ENCODE measurements around the gene TCOF1. TPM values are rescaled to one million over a fixed set of nuclear protein-coding genes. Genes with fewer than 3 reads are reported as not detected.

The TCOF1 gene
- total RNA-seq, 1 donor from 2014 or later = 47.5 TPM

DNA sequence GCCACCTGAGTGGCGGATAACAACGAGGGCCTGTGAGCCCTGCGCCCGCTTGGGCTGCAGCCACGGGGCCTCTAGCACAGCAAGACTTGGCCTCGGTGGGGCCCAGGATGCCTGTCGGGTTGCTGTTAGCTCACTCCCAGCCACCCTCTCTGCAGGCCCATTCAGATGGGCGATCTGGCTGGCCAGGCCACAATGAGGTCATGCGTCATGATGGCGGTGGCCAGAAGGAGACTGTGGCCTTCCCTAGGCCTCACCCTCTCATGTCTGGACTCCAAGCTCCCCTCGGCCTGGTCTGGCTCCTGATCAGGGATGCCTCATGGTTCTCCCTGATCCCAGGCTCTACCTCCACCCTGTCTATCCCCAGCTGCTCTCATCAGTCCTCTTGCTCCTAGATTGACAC, 19.0 kb upstream of the TCOF1 start:
- no peaks in the 10 kb centered on the region for H3K36me3 ChIP-seq (ENCODE audit: insufficient read depth, low read length)
- no peak overlapping the region for H3K27ac ChIP-seq (ENCODE audit: low read depth, low read length)
- Mint-ChIP-seq H3K36me3 (ENCODE audit: low read depth, unreplicated experiment) (peaks cover 3% of the 10 kb centered on the region), H3K27ac (ENCODE audit: unreplicated experiment) (no peak overlapping the region), H3K27me3 (ENCODE audit: low read depth, unreplicated experiment) (peaks cover 4% of the 10 kb centered on the region), H3K4me1 (ENCODE audit: low read depth, unreplicated experiment) (peaks cover 11% of the 10 kb centered on the region), H3K4me3 (ENCODE audit: unreplicated experiment) (no peak overlapping the region), H3K9me3 (ENCODE audit: unreplicated experiment) (no peaks in the 10 kb centered on the region)
- no peak overlapping the region for H3K9ac ChIP-seq (ENCODE audit: low read length)
- no peaks in the 10 kb centered on the region for H3K4me1 ChIP-seq (ENCODE audit: insufficient read depth, low read length)
- H3K4me3 ChIP-seq (ENCODE audit: insufficient read depth, low read depth, low read length) = no peak overlapping the region
- H3K9me3 ChIP-seq (ENCODE audit: insufficient read depth, low read depth, low read length) = no peaks in the 10 kb centered on the region
- DNase-seq (ENCODE audit: low read depth) = no peak
- H4K20me1 ChIP-seq (ENCODE audit: insufficient read depth, low read length) = no peaks in the 10 kb centered on the region
- no peaks in the 10 kb centered on the region for H3K27me3 ChIP-seq (ENCODE audit: insufficient read depth, low read length)
- H2AFZ ChIP-seq (ENCODE audit: low read depth, low read length) = no peak overlapping the region
- H3K4me2 ChIP-seq (ENCODE audit: low read length) = no peak overlapping the region
- no peaks in the 10 kb centered on the region for H3K79me2 ChIP-seq (ENCODE audit: insufficient read depth, low read length)
- no peak for FAIRE-seq
- TF ChIP-seq, protein P1, sequence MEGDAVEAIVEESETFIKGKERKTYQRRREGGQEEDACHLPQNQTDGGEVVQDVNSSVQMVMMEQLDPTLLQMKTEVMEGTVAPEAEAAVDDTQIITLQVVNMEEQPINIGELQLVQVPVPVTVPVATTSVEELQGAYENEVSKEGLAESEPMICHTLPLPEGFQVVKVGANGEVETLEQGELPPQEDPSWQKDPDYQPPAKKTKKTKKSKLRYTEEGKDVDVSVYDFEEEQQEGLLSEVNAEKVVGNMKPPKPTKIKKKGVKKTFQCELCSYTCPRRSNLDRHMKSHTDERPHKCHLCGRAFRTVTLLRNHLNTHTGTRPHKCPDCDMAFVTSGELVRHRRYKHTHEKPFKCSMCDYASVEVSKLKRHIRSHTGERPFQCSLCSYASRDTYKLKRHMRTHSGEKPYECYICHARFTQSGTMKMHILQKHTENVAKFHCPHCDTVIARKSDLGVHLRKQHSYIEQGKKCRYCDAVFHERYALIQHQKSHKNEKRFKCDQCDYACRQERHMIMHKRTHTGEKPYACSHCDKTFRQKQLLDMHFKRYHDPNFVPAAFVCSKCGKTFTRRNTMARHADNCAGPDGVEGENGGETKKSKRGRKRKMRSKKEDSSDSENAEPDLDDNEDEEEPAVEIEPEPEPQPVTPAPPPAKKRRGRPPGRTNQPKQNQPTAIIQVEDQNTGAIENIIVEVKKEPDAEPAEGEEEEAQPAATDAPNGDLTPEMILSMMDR (IDR thresholded peaks at IDR 0.05; ENCODE audit: insufficient read depth, low read depth, low read length) = no peak
- no peak for TF ChIP-seq EZH2 (IDR thresholded peaks at IDR 0.05; ENCODE audit: insufficient read depth, low read length)

DNA sequence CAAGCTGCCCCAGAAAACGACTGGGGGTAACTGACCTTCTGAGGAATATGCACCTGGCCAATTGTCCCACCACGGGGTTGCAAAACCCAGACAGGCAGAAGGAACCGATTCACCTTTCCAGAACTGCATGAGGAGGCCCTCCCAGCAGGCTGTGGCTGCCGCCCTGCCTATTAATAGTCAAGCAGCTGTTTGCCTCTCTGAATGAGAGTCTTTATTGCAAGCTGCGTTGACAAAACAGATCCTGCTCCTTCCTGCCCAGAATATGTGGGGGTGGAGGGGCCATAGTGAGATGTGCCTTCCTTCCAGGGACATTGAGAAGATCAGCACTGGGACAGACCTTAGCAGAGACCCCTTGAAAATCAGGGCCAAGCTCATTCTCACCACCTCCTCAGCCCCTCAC, 18.3 kb upstream of the TCOF1 start:
- Mint-ChIP-seq H3K4me1 (ENCODE audit: low read depth, unreplicated experiment) (peaks cover 11% of the 10 kb centered on the region), H3K27ac (ENCODE audit: unreplicated experiment) (no peak overlapping the region), H3K9me3 (ENCODE audit: unreplicated experiment) (no peaks in the 10 kb centered on the region), H3K36me3 (ENCODE audit: low read depth, unreplicated experiment) (peaks cover 3% of the 10 kb centered on the region), H3K27me3 (ENCODE audit: low read depth, unreplicated experiment) (peaks cover 4% of the 10 kb centered on the region), H3K4me3 (ENCODE audit: unreplicated experiment) (no peak overlapping the region)
- Histone ChIP-seq H3K9ac (ENCODE audit: low read length) (no peak overlapping the region), H3K4me2 (ENCODE audit: low read length) (no peak overlapping the region), H3K9me3 (ENCODE audit: insufficient read depth, low read depth, low read length) (no peaks in the 10 kb centered on the region), H3K79me2 (ENCODE audit: insufficient read depth, low read length) (no peaks in the 10 kb centered on the region), H3K36me3 (ENCODE audit: insufficient read depth, low read length) (no peaks in the 10 kb centered on the region), H2AFZ (ENCODE audit: low read depth, low read length) (no peak overlapping the region), H4K20me1 (ENCODE audit: insufficient read depth, low read length) (no peaks in the 10 kb centered on the region), H3K27ac (ENCODE audit: low read depth, low read length) (no peak overlapping the region), H3K4me3 (ENCODE audit: insufficient read depth, low read depth, low read length) (no peak overlapping the region), H3K4me1 (ENCODE audit: insufficient read depth, low read length) (no peaks in the 10 kb centered on the region), H3K27me3 (ENCODE audit: insufficient read depth, low read length) (no peaks in the 10 kb centered on the region)
- FAIRE-seq = no peak
- no peak for TF ChIP-seq EZH2 (IDR thresholded peaks at IDR 0.05; ENCODE audit: insufficient read depth, low read length)
- TF ChIP-seq, protein P1 (IDR thresholded peaks at IDR 0.05; ENCODE audit: insufficient read depth, low read depth, low read length) = no peak
- no peak for DNase-seq (ENCODE audit: low read depth)

DNA sequence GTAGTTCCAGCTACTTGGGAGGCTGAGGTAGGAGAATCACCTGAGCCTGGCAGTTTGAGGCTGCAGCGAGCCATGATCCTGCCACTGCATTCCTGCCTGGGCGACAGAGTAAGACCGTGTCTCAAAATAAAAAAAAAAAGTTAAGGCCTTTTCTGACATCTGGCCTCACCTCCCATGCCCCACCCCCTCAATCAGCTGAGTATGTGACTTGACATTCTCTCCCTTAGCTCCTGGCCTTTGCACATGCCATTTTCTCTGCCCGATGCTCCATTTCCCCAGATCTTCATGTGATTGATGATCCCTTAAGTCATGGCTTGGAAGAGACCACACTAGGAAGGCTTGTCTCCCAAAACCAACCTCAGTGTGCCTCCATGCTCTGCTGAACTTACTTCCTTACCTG, 17.7 kb upstream of the TCOF1 start:
- FAIRE-seq = no peak
- H3K27ac ChIP-seq (ENCODE audit: low read depth, low read length) = no peak overlapping the region
- H3K9ac ChIP-seq (ENCODE audit: low read length) = no peak overlapping the region
- Mint-ChIP-seq H3K36me3 (ENCODE audit: low read depth, unreplicated experiment) (peaks cover 3% of the 10 kb centered on the region), H3K27me3 (ENCODE audit: low read depth, unreplicated experiment) (peaks cover 4% of the 10 kb centered on the region), H3K9me3 (ENCODE audit: unreplicated experiment) (no peaks in the 10 kb centered on the region), H3K27ac (ENCODE audit: unreplicated experiment) (peak overlapping the region; percentile 2), H3K4me3 (ENCODE audit: unreplicated experiment) (no peak overlapping the region), H3K4me1 (ENCODE audit: low read depth, unreplicated experiment) (peaks cover 9% of the 10 kb centered on the region)
- H3K4me2 ChIP-seq (ENCODE audit: low read length) = no peak overlapping the region
- H3K27me3 ChIP-seq (ENCODE audit: insufficient read depth, low read length) = no peaks in the 10 kb centered on the region
- H4K20me1 ChIP-seq (ENCODE audit: insufficient read depth, low read length) = no peaks in the 10 kb centered on the region
- H3K9me3 ChIP-seq (ENCODE audit: insufficient read depth, low read depth, low read length) = no peaks in the 10 kb centered on the region
- no peak for DNase-seq (ENCODE audit: low read depth)
- H3K36me3 ChIP-seq (ENCODE audit: insufficient read depth, low read length) = no peaks in the 10 kb centered on the region
- no peak overlapping the region for H3K4me3 ChIP-seq (ENCODE audit: insufficient read depth, low read depth, low read length)
- TF ChIP-seq EZH2 (IDR thresholded peaks at IDR 0.05; ENCODE audit: insufficient read depth, low read length) = no peak
- TF ChIP-seq, protein P1 (IDR thresholded peaks at IDR 0.05; ENCODE audit: insufficient read depth, low read depth, low read length) = no peak
- H3K4me1 ChIP-seq (ENCODE audit: insufficient read depth, low read length) = no peaks in the 10 kb centered on the region
- H2AFZ ChIP-seq (ENCODE audit: low read depth, low read length) = no peak overlapping the region
- H3K79me2 ChIP-seq (ENCODE audit: insufficient read depth, low read length) = no peaks in the 10 kb centered on the region
